Measurements from ENCODE around the gene TPPP.

Gene TPPP

DNA sequence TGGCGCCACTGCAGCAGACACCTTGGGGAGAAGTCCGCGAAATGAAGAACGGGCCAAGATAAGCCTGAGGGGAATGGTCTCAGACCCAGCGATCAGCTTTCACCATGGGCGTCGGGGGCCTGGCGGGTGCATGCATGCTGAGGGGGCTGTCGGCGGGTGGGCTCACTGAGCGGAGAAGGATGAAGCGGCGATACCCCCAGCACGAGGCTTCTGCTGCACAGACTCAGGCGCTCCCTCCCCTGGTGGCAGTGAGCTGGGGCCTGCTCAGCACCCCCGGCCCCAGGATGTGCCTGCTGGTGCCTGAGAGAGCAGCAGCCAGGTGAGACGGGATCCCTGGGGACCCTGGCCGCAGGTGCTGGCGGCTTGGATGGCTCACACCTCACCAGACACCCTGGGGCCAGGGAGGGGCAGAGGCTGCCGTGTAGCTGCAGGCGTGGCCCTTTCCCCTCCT is 49.8 kb downstream of the TPPP start:
- Histone ChIP-seq H3K36me3 (replicated peaks; ENCODE audit: insufficient read depth, low read length) (peaks cover 11% of the 10 kb centered on the region), H2AFZ (ENCODE audit: low read length) (no peak overlapping the region), H4K20me1 (ENCODE audit: insufficient read depth, low read length) (no peaks in the 10 kb centered on the region), H3K27me3 (replicated peaks; ENCODE audit: insufficient read depth, low read length) (no peaks in the 10 kb centered on the region), H3K9ac (ENCODE audit: low read length) (no peak overlapping the region), H3F3A (ENCODE audit: insufficient read depth, low read length) (peaks cover 19% of the 10 kb centered on the region; the same call in 1 of the 2 replicates), H3K9me2 (replicated peaks; ENCODE audit: insufficient read depth, low read length) (no peaks in the 10 kb centered on the region), H3K4me1 (ENCODE audit: low read length) (peaks cover 18% of the 10 kb centered on the region), H3K4me3 (ENCODE audit: low read length) (0 out of 2 replicates have a peak overlapping the region, but pooled peaks have one; percentile 32), H3K4me2 (ENCODE audit: low read depth, low read length) (peak overlapping the region; percentile 83), H3K9me3 (replicated peaks; ENCODE audit: insufficient read depth, low read length) (no peaks in the 10 kb centered on the region), H3K79me2 (ENCODE audit: low read length) (peaks cover 30% of the 10 kb centered on the region), H3K27ac (ENCODE audit: low read length) (peak overlapping the region; percentile 47; the same call in 1 of the 2 replicates)
- DNase-seq = no peak
- TF ChIP-seq EZH2 (optimal IDR thresholded peaks at IDR 0.05; ENCODE audit: low read depth, low read length) (no peak), EZH2phosphoT487 (IDR thresholded peaks at IDR 0.05; ENCODE audit: low read length) (no peak)
- TF ChIP-seq, protein P1, sequence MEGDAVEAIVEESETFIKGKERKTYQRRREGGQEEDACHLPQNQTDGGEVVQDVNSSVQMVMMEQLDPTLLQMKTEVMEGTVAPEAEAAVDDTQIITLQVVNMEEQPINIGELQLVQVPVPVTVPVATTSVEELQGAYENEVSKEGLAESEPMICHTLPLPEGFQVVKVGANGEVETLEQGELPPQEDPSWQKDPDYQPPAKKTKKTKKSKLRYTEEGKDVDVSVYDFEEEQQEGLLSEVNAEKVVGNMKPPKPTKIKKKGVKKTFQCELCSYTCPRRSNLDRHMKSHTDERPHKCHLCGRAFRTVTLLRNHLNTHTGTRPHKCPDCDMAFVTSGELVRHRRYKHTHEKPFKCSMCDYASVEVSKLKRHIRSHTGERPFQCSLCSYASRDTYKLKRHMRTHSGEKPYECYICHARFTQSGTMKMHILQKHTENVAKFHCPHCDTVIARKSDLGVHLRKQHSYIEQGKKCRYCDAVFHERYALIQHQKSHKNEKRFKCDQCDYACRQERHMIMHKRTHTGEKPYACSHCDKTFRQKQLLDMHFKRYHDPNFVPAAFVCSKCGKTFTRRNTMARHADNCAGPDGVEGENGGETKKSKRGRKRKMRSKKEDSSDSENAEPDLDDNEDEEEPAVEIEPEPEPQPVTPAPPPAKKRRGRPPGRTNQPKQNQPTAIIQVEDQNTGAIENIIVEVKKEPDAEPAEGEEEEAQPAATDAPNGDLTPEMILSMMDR (IDR thresholded peaks at IDR 0.05; ENCODE audit: low read length) = no peak

DNA sequence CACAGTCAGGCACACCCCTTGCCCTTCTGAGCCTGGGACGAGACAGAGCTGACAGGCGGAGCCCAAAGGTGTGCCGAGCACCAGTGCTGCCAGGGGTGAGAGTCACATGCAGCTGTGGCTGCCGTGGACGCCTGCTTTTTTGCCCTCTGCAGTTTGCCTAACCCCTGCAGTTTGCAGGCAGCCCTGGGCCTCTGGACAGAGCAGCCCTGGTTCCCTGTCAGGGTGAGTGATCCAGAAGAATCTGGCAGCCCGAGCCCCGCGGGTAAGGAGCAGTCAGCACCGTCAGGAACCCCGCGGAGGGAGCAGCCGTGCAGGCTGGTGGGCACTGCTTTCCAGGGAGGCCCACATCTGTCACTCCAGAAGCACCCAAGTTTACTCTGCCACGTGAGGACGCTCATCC is 50.7 kb downstream of the TPPP start:
- no peaks in the 10 kb centered on the region for H3K9me3 ChIP-seq (replicated peaks; ENCODE audit: insufficient read depth, low read length)
- H3K4me2 ChIP-seq (ENCODE audit: low read depth, low read length) = no peak overlapping the region
- TF ChIP-seq EZH2phosphoT487 (IDR thresholded peaks at IDR 0.05; ENCODE audit: low read length) = no peak
- TF ChIP-seq, protein P1 (IDR thresholded peaks at IDR 0.05; ENCODE audit: low read length) = no peak
- TF ChIP-seq EZH2 (optimal IDR thresholded peaks at IDR 0.05; ENCODE audit: low read depth, low read length) = no peak
- H4K20me1 ChIP-seq (ENCODE audit: insufficient read depth, low read length) = no peaks in the 10 kb centered on the region
- no peak for DNase-seq
- peaks cover 19% of the 10 kb centered on the region; the same call in 1 of the 2 replicates for H3F3A ChIP-seq (ENCODE audit: insufficient read depth, low read length)
- H3K36me3 ChIP-seq (replicated peaks; ENCODE audit: insufficient read depth, low read length) = peaks cover 8% of the 10 kb centered on the region
- H3K27me3 ChIP-seq (replicated peaks; ENCODE audit: insufficient read depth, low read length) = no peaks in the 10 kb centered on the region
- H3K4me1 ChIP-seq (ENCODE audit: low read length) = peaks cover 18% of the 10 kb centered on the region
- H3K27ac ChIP-seq (ENCODE audit: low read length) = no peak overlapping the region
- H3K79me2 ChIP-seq (ENCODE audit: low read length) = peaks cover 30% of the 10 kb centered on the region
- no peak overlapping the region for H3K4me3 ChIP-seq (ENCODE audit: low read length)
- H3K9ac ChIP-seq (ENCODE audit: low read length) = no peak overlapping the region
- H3K9me2 ChIP-seq (replicated peaks; ENCODE audit: insufficient read depth, low read length) = no peaks in the 10 kb centered on the region
- no peak overlapping the region for H2AFZ ChIP-seq (ENCODE audit: low read length)

DNA sequence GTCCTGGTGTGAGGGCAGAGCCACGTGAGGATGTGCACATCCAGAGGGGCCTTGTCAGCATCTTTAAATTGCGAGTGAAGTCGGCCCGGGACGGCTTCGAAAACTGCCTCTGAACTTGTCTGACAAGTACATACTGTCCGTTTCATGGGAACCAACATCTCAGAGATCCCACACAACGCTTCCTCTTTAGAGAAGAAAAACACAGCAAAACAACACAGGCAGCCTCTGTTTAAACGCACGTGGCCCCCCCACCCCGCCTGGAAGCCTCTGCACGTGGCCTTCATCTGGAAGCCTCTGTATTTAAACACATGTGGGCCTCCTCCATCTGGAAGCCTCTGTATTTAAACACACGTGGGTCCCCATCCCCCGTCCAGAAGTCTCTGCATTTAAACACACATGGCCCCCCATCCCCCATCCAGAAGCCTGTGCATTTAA is 51.8 kb downstream of the TPPP start:
- no peak overlapping the region for H3K4me2 ChIP-seq (ENCODE audit: low read depth, low read length)
- H3K4me1 ChIP-seq (ENCODE audit: low read length) = peaks cover 18% of the 10 kb centered on the region
- no peak overlapping the region for H3K9ac ChIP-seq (ENCODE audit: low read length)
- peaks cover 10% of the 10 kb centered on the region for H3K36me3 ChIP-seq (replicated peaks; ENCODE audit: insufficient read depth, low read length)
- H3K27me3 ChIP-seq (replicated peaks; ENCODE audit: insufficient read depth, low read length) = no peaks in the 10 kb centered on the region
- no peaks in the 10 kb centered on the region for H3K9me3 ChIP-seq (replicated peaks; ENCODE audit: insufficient read depth, low read length)
- peaks cover 19% of the 10 kb centered on the region for H3K79me2 ChIP-seq (ENCODE audit: low read length)
- no peak for DNase-seq
- H3K4me3 ChIP-seq (ENCODE audit: low read length) = no peak overlapping the region
- no peaks in the 10 kb centered on the region for H3K9me2 ChIP-seq (replicated peaks; ENCODE audit: insufficient read depth, low read length)
- no peaks in the 10 kb centered on the region for H4K20me1 ChIP-seq (ENCODE audit: insufficient read depth, low read length)
- peaks cover 19% of the 10 kb centered on the region; the same call in 1 of the 2 replicates for H3F3A ChIP-seq (ENCODE audit: insufficient read depth, low read length)
- H3K27ac ChIP-seq (ENCODE audit: low read length) = no peak overlapping the region
- no peak overlapping the region for H2AFZ ChIP-seq (ENCODE audit: low read length)
- TF ChIP-seq, protein P1 (IDR thresholded peaks at IDR 0.05; ENCODE audit: low read length) = no peak
- TF ChIP-seq EZH2phosphoT487 (IDR thresholded peaks at IDR 0.05; ENCODE audit: low read length) (no peak), EZH2 (optimal IDR thresholded peaks at IDR 0.05; ENCODE audit: low read depth, low read length) (no peak)
